GM19351 (cell line): ENCODE data around the gene CDIP1.

Experiments used
- ATAC-seq: cut with Tn5 transposase; IDR thresholded peaks from one replicate; pipeline ENCODE4 v1.9.1; 2021; ENCODE audit warnings: mild to moderate bottlenecking, moderate library complexity; ENCODE audit not compliant: unreplicated experiment

CDIP1 gene

DNA sequence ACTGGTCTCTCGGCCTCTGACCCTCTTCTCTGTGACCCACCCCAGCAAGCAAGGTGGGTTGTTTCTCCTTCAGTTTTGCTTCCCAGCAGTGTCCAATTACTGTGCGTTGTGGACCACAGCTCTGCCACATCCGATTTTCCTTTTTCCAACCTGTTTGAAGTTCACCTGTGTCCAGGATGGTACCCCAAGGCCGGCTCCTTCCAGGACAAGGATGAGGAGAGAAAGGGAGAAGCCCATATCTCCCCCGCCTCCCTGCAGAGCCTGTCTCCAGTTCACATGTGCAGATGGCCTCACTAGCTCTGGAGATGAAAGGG is 77.7 kb downstream of the CDIP1 start:
- ATAC-seq, result no peak
